AG20443 (cell line): ENCODE measurements around the gene INO80B.
"Not testable (repeated sequence)": the region's sequence is repeated elsewhere in the genome, so short reads cannot be mapped to it uniquely, and the experiment has no call there.

Source experiments
- DNase-seq: peaks from one replicate; pipeline ENCODE4 v3.0.0; 2012; ENCODE audit warnings: low spot score, mixed read lengths

The INO80B gene

GRCh38 chr2:74425523-74425922, 29.4 kb upstream of the INO80B start:
- DNase-seq: peak; percentile 48

GRCh38 chr2:74426181-74426758, 28.6 kb upstream of the INO80B start:
- DNase-seq: no peak

- DNase-seq: peak; percentile 49
These were observed 27.3 kb upstream of the INO80B start for GRCh38 chr2:74427551-74427950.

- no peak for DNase-seq
These were observed 26.2 kb upstream of the INO80B start for GRCh38 chr2:74428675-74429074.

- no peak for DNase-seq
These were observed 25.1 kb upstream of the INO80B start for GRCh38 chr2:74429487-74430451.

- no peak for DNase-seq
These were observed 24.4 kb upstream of the INO80B start for GRCh38 chr2:74430502-74430901.

GRCh38 chr2:74436111-74436805, 18.6 kb upstream of the INO80B start:
- no peak for DNase-seq

- DNase-seq: no peak
These were observed 17.8 kb upstream of the INO80B start for GRCh38 chr2:74436848-74437695.

- no peak for DNase-seq
These were observed 16.6 kb upstream of the INO80B start for GRCh38 chr2:74438248-74438647.

- DNase-seq: no peak
These were observed 15.5 kb upstream of the INO80B start for GRCh38 chr2:74439373-74439772.

- DNase-seq: peak; percentile 85
These were observed 15.0 kb upstream of the INO80B start for GRCh38 chr2:74439803-74440377.

GRCh38 chr2:74440378-74441169, 14.3 kb upstream of the INO80B start:
- DNase-seq: peak; percentile 99

GRCh38 chr2:74441170-74441689, 13.7 kb upstream of the INO80B start:
- DNase-seq: no peak

- DNase-seq: no peak
These were observed 13.0 kb upstream of the INO80B start, which contains the start of gene RTKN for GRCh38 chr2:74441690-74442482. Gene RTKN (minus strand): TSS chr2:74441937. CDS start chr2:74441816, 121 bp downstream.

- not testable (repeated sequence) for DNase-seq
These were observed 12.2 kb upstream of the INO80B start for GRCh38 chr2:74442483-74443297.

- DNase-seq: no peak
These were observed 10.2 kb upstream of the INO80B start for GRCh38 chr2:74444498-74445318.

- no peak for DNase-seq
These were observed 7.5 kb upstream of the INO80B start for GRCh38 chr2:74447230-74447999.
